Measurements from ENCODE around the gene FRA10AC1. TPM values are rescaled to one million over a fixed set of nuclear protein-coding genes. Genes with fewer than 3 reads are reported as not detected.

Gene FRA10AC1
- total RNA-seq, 6 experiments from 2014 or later: 4.2 to 9.4 (median 6.6) TPM

DNA sequence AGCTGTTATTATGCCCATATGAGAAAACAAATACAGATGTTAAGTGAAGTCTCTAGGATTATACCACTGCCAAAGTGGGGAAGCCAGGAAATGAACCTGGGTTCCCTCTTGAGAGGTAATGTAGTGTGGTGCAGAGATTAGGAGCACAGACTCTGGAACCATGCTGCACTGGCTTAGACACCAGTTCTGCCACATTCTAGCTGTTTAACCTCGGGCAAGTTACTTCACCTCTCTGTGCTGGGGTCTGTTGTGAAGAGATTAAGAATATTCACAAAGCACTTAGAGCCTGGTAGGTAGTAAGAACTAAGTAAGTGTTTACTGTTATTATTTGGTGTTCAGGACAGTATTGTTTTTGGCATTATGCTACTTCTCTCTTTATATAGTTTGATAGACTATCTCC, 48.2 kb downstream of the FRA10AC1 start:
- Histone ChIP-seq H3K27ac (no peak overlapping the region), H3K4me3 (no peak overlapping the region), H3K27me3 (no peaks in the 10 kb centered on the region), H3K36me3 (no peaks in the 10 kb centered on the region), H3K9me3 (no peaks in the 10 kb centered on the region), H3K4me1 (peaks cover 0 to 10% (median 0%) of the 10 kb centered on the region in 4 donors)
- ATAC-seq: no peak
- 100% methylated on average over 1 of the region's 1 CpG for WGBS (ENCODE audit: insufficient coverage, low coverage, low lambda C conversion rate, missing lambda C conversion rate)
- intact Hi-C loops (cut with DNase I): no loop called here
- no peak for DNase-seq
- TF ChIP-seq, protein P1, sequence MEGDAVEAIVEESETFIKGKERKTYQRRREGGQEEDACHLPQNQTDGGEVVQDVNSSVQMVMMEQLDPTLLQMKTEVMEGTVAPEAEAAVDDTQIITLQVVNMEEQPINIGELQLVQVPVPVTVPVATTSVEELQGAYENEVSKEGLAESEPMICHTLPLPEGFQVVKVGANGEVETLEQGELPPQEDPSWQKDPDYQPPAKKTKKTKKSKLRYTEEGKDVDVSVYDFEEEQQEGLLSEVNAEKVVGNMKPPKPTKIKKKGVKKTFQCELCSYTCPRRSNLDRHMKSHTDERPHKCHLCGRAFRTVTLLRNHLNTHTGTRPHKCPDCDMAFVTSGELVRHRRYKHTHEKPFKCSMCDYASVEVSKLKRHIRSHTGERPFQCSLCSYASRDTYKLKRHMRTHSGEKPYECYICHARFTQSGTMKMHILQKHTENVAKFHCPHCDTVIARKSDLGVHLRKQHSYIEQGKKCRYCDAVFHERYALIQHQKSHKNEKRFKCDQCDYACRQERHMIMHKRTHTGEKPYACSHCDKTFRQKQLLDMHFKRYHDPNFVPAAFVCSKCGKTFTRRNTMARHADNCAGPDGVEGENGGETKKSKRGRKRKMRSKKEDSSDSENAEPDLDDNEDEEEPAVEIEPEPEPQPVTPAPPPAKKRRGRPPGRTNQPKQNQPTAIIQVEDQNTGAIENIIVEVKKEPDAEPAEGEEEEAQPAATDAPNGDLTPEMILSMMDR (IDR thresholded peaks at IDR 0.05): no peak
- TF ChIP-seq POLR2A (IDR thresholded peaks at IDR 0.05): no peak

DNA sequence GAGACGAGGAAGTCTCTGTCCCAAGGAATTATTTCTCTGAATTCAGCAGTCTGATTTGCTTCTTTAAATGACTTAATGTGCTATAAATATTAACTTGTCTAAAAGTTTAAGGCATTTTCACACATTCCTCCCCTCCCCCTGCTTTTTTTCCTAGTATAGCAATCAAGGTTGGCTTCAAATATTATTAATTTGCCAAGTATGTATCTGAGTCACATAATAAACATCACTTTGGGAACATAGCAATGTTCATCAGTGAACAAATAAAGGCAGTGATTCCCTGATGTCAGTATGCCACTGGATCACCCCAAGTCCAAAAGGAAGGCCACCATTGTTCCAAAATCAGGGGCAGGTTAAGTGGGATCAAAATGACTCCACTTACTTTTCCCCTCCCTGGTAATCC, 49.5 kb downstream of the FRA10AC1 start:
- WGBS (ENCODE audit: insufficient coverage, low coverage, low lambda C conversion rate, missing lambda C conversion rate): 82% methylated on average over 1 of the region's 1 CpG
- TF ChIP-seq, protein P1 (IDR thresholded peaks at IDR 0.05): peak in 1 of 4 donors; percentile 2
- no peak for TF ChIP-seq POLR2A (IDR thresholded peaks at IDR 0.05)
- no peak for DNase-seq
- peak in 1 of 4 donors; percentile 75 for ATAC-seq
- H3K27me3 ChIP-seq: no peaks in the 10 kb centered on the region
- H3K4me1 ChIP-seq: peaks cover 0 to 10% (median 0%) of the 10 kb centered on the region in 4 donors
- H3K4me3 ChIP-seq: no peak overlapping the region
- H3K36me3 ChIP-seq: no peaks in the 10 kb centered on the region
- H3K9me3 ChIP-seq: no peaks in the 10 kb centered on the region
- no peak overlapping the region for H3K27ac ChIP-seq
- intact Hi-C loops (cut with DNase I): no loop called here

GRCh38 chr10:93639791-93640190, 62.6 kb downstream of the FRA10AC1 start:
- intact Hi-C loops (cut with DNase I): no loop called here
- no peak for DNase-seq
- Histone ChIP-seq H3K36me3 (no peaks in the 10 kb centered on the region), H3K27ac (no peak overlapping the region), H3K4me3 (no peak overlapping the region), H3K9me3 (no peaks in the 10 kb centered on the region), H3K27me3 (no peaks in the 10 kb centered on the region), H3K4me1 (no peaks in the 10 kb centered on the region)
- no peak for TF ChIP-seq POLR2A (IDR thresholded peaks at IDR 0.05)
- TF ChIP-seq, protein P1 (IDR thresholded peaks at IDR 0.05): no peak
- no peak for ATAC-seq
- WGBS (ENCODE audit: insufficient coverage, low coverage, low lambda C conversion rate, missing lambda C conversion rate): 89% methylated on average over 7 of the region's 7 CpGs

GRCh38 chr10:93630625-93631557, 71.5 kb downstream of the FRA10AC1 start:
- no peak for ATAC-seq
- H3K27me3 ChIP-seq: no peaks in the 10 kb centered on the region
- no peaks in the 10 kb centered on the region for H3K9me3 ChIP-seq
- TF ChIP-seq POLR2A (IDR thresholded peaks at IDR 0.05): no peak
- TF ChIP-seq, protein P1 (IDR thresholded peaks at IDR 0.05): no peak
- intact Hi-C loops (cut with DNase I): no loop called here
- DNase-seq: no peak
- 89% methylated on average over 9 of the region's 15 CpGs for WGBS (ENCODE audit: insufficient coverage, low coverage, low lambda C conversion rate, missing lambda C conversion rate)
- no peak overlapping the region for H3K4me3 ChIP-seq
- no peak overlapping the region for H3K27ac ChIP-seq
- H3K4me1 ChIP-seq: no peaks in the 10 kb centered on the region
- no peaks in the 10 kb centered on the region for H3K36me3 ChIP-seq

All from right lobe of liver (tissue), 6 donors.